ENCODE measurements around the gene EPOP.

EPOP gene

DNA sequence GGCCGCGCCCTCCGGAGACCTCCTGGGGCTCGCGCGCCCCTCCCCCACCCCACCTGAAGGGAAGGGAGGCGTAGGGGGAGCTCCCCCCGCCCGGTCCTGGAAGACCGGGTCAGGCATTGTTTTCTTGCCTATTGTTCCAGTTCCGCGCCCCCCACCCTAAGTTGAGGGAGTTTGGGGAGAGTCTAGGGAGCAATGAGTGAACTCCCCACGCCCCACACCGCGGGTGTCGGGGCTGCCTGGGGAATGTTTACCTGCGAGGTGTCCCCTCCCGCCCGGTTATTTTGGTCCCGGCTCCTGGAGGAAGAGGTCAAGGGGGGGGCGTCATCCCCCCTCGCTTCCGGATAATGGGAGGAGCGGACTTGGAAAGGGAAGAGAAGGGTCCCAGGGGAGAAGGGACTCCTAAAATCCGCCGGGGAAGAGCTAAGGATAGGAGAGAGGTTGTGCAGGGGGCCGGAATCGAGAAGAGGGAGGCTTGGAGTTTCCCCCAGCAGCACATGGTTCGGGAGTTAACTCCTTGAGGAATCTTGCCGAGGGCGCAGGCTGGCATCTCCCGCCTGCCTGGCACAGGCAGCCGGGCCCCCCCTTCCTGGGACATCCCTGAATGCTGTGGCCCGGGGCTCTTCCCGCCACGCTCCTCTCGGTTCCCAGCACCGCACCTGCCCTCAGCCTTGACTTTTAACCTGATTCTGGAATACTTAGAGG lies 31.2 kb upstream of the EPOP start:
- DNase-seq = peak; percentile 36 to 47

- DNase-seq = no peak
Observed at GRCh38 chr17:38705523-38705802, 30.7 kb upstream of the EPOP start.

DNA sequence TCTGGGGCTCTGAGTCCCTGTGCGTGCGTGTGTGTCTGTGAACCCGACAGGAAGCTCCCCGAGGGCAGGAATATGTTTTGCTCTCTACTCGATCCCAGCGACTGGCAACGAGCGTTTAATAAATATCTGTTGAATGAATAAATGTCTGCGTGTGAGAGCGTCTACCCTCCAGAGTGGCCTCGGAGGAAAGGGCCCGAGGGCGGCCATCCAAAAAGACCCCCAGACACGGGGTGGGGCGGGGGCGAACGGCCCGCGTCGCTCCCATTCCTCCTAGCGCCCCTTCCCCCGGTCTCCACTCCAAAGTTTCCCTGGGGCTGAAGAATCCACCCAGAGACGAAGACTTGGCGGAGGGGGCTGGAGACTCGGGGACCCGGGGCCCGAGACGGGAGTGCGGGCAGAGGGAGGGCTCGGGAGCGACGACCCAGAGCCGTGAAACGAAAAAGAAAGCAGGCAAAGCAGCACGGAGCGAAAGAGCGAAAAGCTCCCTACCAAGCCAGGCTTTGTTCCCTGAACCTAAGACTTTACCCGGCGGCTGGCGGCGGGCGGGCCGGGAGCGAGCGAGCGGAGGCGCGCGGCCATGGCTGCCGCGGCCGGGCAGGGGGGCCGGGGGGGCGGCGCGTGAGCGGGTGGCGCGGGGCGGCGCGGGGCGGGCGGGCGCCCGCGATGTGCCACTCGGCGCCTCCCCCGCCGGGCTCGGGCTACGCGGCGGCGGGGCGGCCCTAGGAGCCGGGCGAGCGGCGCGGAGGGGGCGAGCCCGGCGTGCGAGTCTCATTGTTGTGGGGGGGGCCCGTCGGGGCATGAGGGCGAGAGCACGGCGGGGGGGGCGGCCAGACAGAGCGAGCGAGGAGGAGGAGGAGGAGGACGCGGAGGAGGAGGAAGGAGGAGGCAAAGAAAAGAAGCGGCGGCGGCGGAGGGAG lies 30.1 kb upstream of the EPOP start, which contains the start of gene MLLT6:
MLLT6 (plus strand) TSS at position 668 of the 917 bp plus-strand sequence. CDS start 360 bp downstream, outside the sequence.
- peak; percentile 67 to 72 for DNase-seq

- DNase-seq = peak; percentile 90 to 94
Observed at GRCh38 chr17:38703742-38704605, 29.2 kb upstream of the EPOP start.

- DNase-seq = peak; percentile 45 to 54
Observed at GRCh38 chr17:38702916-38703741, 28.4 kb upstream of the EPOP start.

GRCh38 chr17:38702166-38702915 lies 27.6 kb upstream of the EPOP start:
- DNase-seq = peak; percentile 81 to 85

DNA sequence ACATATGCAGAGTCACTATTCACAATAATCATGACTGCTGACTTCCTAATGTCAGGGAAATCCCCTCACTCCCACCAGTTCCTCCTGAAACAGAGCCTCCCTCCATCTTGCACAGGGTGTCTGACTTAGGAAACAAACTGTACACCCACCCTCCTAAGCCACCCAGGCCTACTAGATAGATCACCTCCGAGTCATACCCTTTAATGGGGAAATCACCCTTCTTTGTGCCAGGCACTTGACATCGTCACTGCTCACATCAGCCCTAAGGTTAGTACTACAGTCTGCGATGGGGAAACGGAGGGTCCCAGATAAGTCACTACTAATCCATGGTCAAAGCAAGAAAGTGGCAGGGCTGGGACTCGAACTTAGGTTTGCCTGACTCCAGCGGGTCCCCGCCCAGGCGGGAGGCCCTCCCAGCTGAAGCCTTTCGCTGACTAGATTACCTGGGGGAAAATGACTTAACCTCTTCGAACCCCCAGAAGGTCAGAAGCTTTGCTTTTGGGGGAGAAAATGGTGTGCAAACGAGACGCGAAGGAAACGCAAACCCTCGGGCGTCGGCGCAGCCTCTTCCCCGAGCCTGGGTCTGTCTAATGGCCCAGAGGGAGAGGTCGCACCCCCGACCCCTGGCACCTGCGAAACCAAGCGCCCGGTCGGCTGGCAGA lies 26.9 kb upstream of the EPOP start:
- peak; percentile 88 to 91 for DNase-seq

DNA sequence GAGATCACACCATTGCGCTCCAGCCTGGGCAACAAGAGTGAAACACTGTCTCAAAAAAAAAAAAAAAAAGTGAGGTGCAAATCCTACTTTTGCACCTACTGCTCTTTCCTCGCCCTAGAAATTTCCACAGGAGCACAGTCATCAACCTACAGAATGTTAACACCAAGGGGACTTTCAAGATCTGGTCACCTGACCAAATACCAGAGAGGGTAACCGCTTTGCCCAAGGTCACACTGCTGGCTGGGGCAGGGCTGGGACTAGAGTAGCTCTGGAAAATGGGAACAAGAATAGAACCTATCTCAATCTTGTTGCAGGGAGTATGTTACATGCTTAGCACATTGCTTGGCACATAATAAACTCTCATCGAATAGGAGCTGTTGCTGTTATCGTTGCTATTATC lies 24.0 kb upstream of the EPOP start:
- no peak for DNase-seq

DNA sequence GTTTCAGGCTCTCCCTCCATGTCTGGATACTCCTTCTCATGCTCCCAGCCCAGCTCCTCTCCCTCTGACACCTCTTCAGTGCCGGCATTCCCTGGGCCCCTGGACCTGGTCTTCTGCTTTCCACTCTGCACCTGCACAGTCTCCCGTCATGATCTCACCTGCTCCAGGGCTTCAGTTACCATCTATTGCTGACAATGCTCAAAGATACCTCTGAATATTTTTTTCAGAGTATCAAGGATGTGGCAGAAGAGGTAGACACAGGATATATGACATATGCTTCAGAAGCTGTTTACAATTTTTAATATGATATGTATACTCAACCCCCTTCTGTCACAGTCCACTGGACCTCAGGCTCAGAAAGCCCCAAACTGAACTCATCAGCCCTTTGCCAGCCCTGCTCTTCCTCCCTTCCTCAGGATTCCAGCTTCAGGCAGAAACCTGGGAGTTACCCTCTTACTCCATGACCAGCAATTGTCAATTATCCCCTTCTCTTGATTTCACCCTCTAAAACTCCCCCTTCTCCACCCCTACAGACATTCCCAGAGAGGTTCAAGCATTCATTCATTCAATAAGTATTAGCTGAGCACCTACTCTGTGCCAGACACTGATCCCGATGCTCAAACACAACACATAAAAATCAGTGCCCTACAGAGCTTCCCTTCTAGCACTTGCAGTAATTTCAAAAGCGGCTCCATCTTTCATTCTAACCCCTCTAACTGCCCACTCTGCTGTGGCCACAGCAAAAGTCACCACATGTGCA lies 22.5 kb upstream of the EPOP start:
- DNase-seq = no peak

- no peak for DNase-seq
Observed at GRCh38 chr17:38693700-38694329, 19.1 kb upstream of the EPOP start.

- DNase-seq = no peak
Observed at GRCh38 chr17:38691154-38691553, 16.4 kb upstream of the EPOP start.

DNA sequence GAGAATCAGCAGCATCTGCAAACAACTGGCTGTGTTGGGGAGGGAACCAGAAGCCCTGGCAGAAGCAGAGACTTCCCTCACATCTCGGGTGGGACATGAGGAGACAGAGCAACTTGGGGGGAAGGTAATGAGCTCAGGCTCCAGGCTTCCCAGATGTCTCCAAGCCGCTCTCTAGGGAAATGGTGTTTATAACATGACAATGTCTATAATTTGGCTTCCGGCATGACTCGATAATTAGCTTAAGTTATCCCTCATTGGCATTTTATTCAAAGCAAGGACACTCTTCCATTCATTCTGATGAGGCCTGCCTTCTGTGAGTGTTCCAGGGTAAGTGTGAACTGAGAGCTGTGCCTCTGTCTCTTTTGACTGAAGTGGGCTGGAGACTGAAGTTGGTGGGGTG lies 15.6 kb upstream of the EPOP start:
- DNase-seq = no peak

GRCh38 chr17:38687286-38687685 lies 12.5 kb upstream of the EPOP start:
- no peak for DNase-seq

GRCh38 chr17:38685491-38685890 lies 10.7 kb upstream of the EPOP start:
- DNase-seq = no peak

DNA sequence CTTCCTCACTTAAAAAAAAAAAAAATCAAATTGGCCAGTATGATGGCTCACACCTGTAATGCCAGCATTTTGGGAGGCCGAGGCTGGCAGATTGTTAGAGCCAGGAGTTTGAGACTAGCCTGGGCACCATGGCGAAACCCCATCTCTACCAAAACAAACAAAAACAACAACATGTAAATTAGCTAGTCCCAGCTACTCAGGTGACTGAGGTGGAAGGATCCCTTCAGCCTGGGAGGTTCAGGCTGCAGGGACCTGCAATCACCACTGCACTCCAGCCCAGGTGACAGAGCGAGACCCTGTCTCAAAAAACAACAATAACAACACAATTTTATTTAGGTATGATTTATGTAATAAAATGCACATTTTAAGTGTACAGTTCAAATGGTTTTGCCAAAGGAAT lies 6.3 kb upstream of the EPOP start:
- no peak for DNase-seq

DNA sequence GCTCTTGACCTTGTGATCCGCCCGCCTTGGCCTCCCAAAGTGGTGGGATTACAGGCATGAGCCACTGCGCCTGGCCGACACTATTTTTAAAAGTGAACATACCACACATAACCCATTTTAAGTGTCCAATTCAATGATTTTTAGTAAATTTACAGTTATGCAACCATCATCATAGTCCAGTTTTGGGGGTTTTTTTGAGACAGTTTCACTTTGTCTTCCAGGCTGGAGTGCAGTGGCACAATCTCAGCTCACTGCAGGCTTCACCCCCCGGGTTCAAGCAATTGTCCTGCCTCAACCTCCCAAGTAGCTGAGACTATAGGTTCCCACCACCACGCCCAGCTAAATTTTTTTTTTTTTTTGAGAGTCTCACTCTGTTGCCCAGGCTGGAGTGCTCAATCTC lies 3.1 kb upstream of the EPOP start:
- DNase-seq = no peak

DNA sequence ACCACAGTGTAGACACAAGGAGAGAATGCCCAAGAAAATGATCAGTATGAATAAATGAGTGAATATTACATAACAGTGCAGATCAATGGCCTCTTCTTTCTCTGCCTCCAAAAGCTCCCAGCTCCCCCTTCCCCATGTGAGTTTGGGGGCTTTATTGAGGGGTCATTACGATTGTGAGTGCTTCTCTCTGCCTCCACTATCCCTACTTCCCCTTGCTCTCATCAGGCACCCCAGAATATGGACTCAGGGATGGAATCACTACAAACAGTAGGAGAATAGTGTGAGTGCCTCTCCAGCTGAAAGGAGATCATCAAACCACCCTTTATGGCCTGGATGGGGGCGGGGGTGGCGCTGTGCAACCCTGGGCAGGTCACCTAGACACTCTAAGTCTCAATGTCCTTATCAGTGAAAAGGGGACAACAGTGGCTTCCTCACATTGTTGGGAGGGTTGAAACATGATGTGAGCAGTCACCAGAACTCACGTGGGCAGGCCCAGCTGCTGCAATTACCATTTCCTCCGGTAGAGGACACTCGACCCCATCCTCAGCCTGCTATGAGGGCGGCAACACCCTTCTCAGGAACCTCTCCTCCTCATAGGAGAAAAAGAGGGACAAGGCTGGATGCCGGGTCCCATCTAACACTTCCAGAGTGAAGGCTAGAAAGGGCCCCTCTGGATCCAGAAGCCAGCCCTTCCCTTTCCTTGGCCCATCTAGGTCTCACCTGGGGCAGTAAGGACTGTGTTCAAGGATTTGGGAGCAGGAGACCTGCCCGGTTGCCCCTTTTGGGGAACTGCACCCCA lies 2.1 kb upstream of the EPOP start:
- DNase-seq = peak; percentile 93 to 94

- DNase-seq = peak; percentile 38 to 55
Observed at GRCh38 chr17:38674014-38674748, 576 bp downstream of the EPOP start.

Data from activated CD4-positive, alpha-beta T cell treated with anti-CD3 and anti-CD28 coated beads, Interleukin-2, amount 50 U/mL, for 48 hours (primary cell).